ENCODE results near the gene ACP7. TPM values are rescaled to one million over a fixed set of nuclear protein-coding genes. Genes with fewer than 3 reads are reported as not detected.

The ACP7 gene
- total and polyA plus RNA-seq, 2 of the 8 experiments (the other 6 are each of a cell fraction or from before 2014, with no cell fraction given), result 0.27 to 0.50 TPM

GRCh38 chr19:39100500-39101166, 16.5 kb downstream of the ACP7 start:
- DNase-seq (ENCODE audit: low read depth in 1 of 2, low spot score in 2 of 2) (no peak), FAIRE-seq (no peak)
- Histone ChIP-seq H2BK20ac (ENCODE audit: low read length) (no peak overlapping the region), H3K36me3 (ENCODE audit: control insufficient read depth in 2 of 4, insufficient read depth in 4 of 4, low read length in 3 of 4) (no peaks in the 10 kb centered on the region), H4K5ac (ENCODE audit: insufficient read length, low read depth, low read length) (no peak overlapping the region), H4K91ac (replicated peaks; ENCODE audit: insufficient read length, low read length) (no peak overlapping the region), H3K4me1 (replicated peaks in 1 of 4; ENCODE audit: control insufficient read depth in 3 of 4, insufficient read depth in 4 of 4, low read length in 3 of 4) (no peaks in the 10 kb centered on the region), H3K4me2 (ENCODE audit: insufficient read depth in 1 of 2, low read depth in 2 of 2, low read length in 2 of 2) (no peak overlapping the region), H2BK15ac (ENCODE audit: low read length) (no peak overlapping the region), H3K18ac (ENCODE audit: extremely low read depth, low read length) (no peak overlapping the region), H4K8ac (ENCODE audit: extremely low read depth, insufficient read depth, low read length) (no peak overlapping the region), H3K27me3 (replicated peaks in 1 of 4; ENCODE audit: control insufficient read depth in 3 of 4, extremely low read depth in 1 of 4, insufficient read depth in 3 of 4, low read length in 3 of 4) (peaks cover 0 to 9% (median 6%) of the 10 kb centered on the region in 4 experiments; a peak in 5 of 7 replicates), H3K9me3 (ENCODE audit: insufficient read depth in 2 of 2, low read depth in 1 of 2, low read length in 1 of 2) (no peaks in the 10 kb centered on the region), H3K27ac (ENCODE audit: low read depth, low read length) (no peak overlapping the region), H3K23me2 (ENCODE audit: low read depth, low read length) (no peaks in the 10 kb centered on the region), H3K79me1 (ENCODE audit: low read depth, low read length) (no peaks in the 10 kb centered on the region), H2BK5ac (ENCODE audit: low read depth, low read length) (no peak overlapping the region), H3K9ac (replicated peaks in 1 of 4; ENCODE audit: extremely low read depth in 1 of 4, low read depth in 3 of 4, low read length in 3 of 4) (no peak overlapping the region), H2AFZ (ENCODE audit: low read length) (no peak overlapping the region), H3K14ac (ENCODE audit: insufficient read length) (no peak overlapping the region), H3K4ac (replicated peaks; ENCODE audit: insufficient read length, low read depth, low read length) (no peak overlapping the region), H4K20me1 (replicated peaks in 1 of 2; ENCODE audit: control insufficient read depth in 1 of 2, insufficient read depth in 2 of 2, low read length in 2 of 2) (no peaks in the 10 kb centered on the region), H2BK120ac (replicated peaks; ENCODE audit: low read depth, low read length) (no peak overlapping the region), H3K23ac (ENCODE audit: insufficient read length) (no peak overlapping the region), H3K79me2 (ENCODE audit: control insufficient read depth in 1 of 2, insufficient read depth in 2 of 2, low read length in 2 of 2) (no peaks in the 10 kb centered on the region), H3K56ac (replicated peaks; ENCODE audit: insufficient read length, low read depth, low read length) (no peak overlapping the region), H2AK5ac (ENCODE audit: low read depth, low read length) (no peak overlapping the region), H2BK12ac (ENCODE audit: low read depth, low read length) (no peak overlapping the region), H3K4me3 (ENCODE audit: extremely low read depth in 1 of 4, insufficient read depth in 2 of 4, low read depth in 3 of 4, low read length in 4 of 4) (no peak overlapping the region)
- ChIA-PET CTCF (ENCODE audit: partially characterized antibody) (interaction anchor here (1.6 to 3.2 kb wide), 2 partner anchors 9 to 22 kb away, joined by 4 to 15 read pairs; no protein-coding TSS in a partner anchor), POLR2A (ENCODE audit: partially characterized antibody) (no interaction called here)
- TF ChIP-seq CEBPB (IDR thresholded peaks at IDR 0.05; ENCODE audit: low read depth, low read length), result no peak
- no peak for TF ChIP-seq EGR1 (IDR thresholded peaks at IDR 0.05; ENCODE audit: borderline replicate concordance, low read depth, low read length)
- no peak for TF ChIP-seq CBX5 (IDR thresholded peaks at IDR 0.05; ENCODE audit: low read depth, low read length)
- TF ChIP-seq BCL11A (IDR thresholded peaks at IDR 0.05; ENCODE audit: low read depth in 2 of 2, low read length in 2 of 2), result no peak
- TF ChIP-seq ATF3 (IDR thresholded peaks at IDR 0.05; ENCODE audit: insufficient read depth, low read depth, low read length), result no peak
- no peak for TF ChIP-seq NRF1 (IDR thresholded peaks at IDR 0.05; ENCODE audit: low read depth, low read length)
- TF ChIP-seq POLR2AphosphoS5 (IDR thresholded peaks at IDR 0.05; ENCODE audit: low read depth, low read length), result no peak
- no peak for TF ChIP-seq CTBP2 (IDR thresholded peaks at IDR 0.05; ENCODE audit: borderline replicate concordance, insufficient read depth, insufficient read length, low read length)
- TF ChIP-seq ZNF274 (IDR thresholded peaks at IDR 0.05; ENCODE audit: borderline replicate concordance, extremely low read depth, low read length), result no peak
- WGBS, 2 experiments (ENCODE audit: extremely low coverage in 1 of 2, insufficient coverage in 1 of 2, insufficient read length in 1 of 2, insufficient replicate concordance in 2 of 2, low coverage in 1 of 2, low lambda C conversion rate in 2 of 2, missing lambda C conversion rate in 1 of 2), result 86% methylated on average over 17 of the region's 19 CpGs; no CpG with 5 or more reads in 1 of the 2 experiments
